ENCODE results near the gene IL22RA2.

The IL22RA2 gene

GRCh38 chr6:137173501-137173900 is at the start of gene IL22RA2:
Gene IL22RA2, minus strand, starts transcription at chr6:137173644. Its CDS starts 11,895 bp downstream, at chr6:137161749.
- TF ChIP-seq CTCF (conservative IDR thresholded peaks at IDR 0.05; ENCODE audit: low read depth, low read length): no peak
- H3K4me3 ChIP-seq (ENCODE audit: low read length): no peak within 1 kb of the TSS
- no peak for DNase-seq (ENCODE audit: low read depth)

GRCh38 chr6:137222381-137222780 is 48.9 kb upstream of the IL22RA2 start:
- TF ChIP-seq CTCF (conservative IDR thresholded peaks at IDR 0.05; ENCODE audit: low read depth, low read length): no peak
- no peak for DNase-seq (ENCODE audit: low read depth)
- H3K4me3 ChIP-seq (ENCODE audit: low read length): no peak overlapping the region

GRCh38 chr6:137219664-137220252 is 46.3 kb upstream of the IL22RA2 start:
- TF ChIP-seq CTCF (conservative IDR thresholded peaks at IDR 0.05; ENCODE audit: low read depth, low read length): no peak
- DNase-seq (ENCODE audit: low read depth): no peak
- H3K4me3 ChIP-seq (ENCODE audit: low read length): peak overlapping the region; percentile 79

GRCh38 chr6:137218917-137219663 is 45.6 kb upstream of the IL22RA2 start, which contains the start of gene IFNGR1:
Gene IFNGR1, minus strand, starts transcription at chr6:137219385. Its CDS starts 58 bp downstream, at chr6:137219327.
- peak; percentile 62 for DNase-seq (ENCODE audit: low read depth)
- no peak for TF ChIP-seq CTCF (conservative IDR thresholded peaks at IDR 0.05; ENCODE audit: low read depth, low read length)
- peak within 1 kb of the TSS; percentile 79 for H3K4me3 ChIP-seq (ENCODE audit: low read length)

- H3K4me3 ChIP-seq (ENCODE audit: low read length): peak overlapping the region; percentile 79
- no peak for TF ChIP-seq CTCF (conservative IDR thresholded peaks at IDR 0.05; ENCODE audit: low read depth, low read length)
- DNase-seq (ENCODE audit: low read depth): no peak
Measured at GRCh38 chr6:137218473-137218916, 45.1 kb upstream of the IL22RA2 start.

- TF ChIP-seq CTCF (conservative IDR thresholded peaks at IDR 0.05; ENCODE audit: low read depth, low read length): no peak
- DNase-seq (ENCODE audit: low read depth): no peak
- peak overlapping the region; percentile 79 for H3K4me3 ChIP-seq (ENCODE audit: low read length)
Measured at GRCh38 chr6:137217801-137218472, 44.5 kb upstream of the IL22RA2 start.

Data from retinal pigment epithelial cell (primary cell).